HL-60 (cell line): ENCODE data around the gene KAZN.

Source experiments
- CTCF ChIP-seq: IDR thresholded peaks from one replicate; pipeline ENCODE4 v1.5.1; 2011; ENCODE audit warnings: low read length, control low read depth, inconsistent platforms; ENCODE audit not compliant: insufficient read depth
- REST ChIP-seq: IDR thresholded peaks from 2 replicates; pipeline ENCODE4 v1.6.1; 2012; ENCODE audit warnings: low read depth; ENCODE audit not compliant: insufficient replicate concordance

- TF ChIP-seq CTCF, result no peak
- no peak for TF ChIP-seq REST
Measured at GRCh38 chr1:15117671-15118325, 519.3 kb downstream of the KAZN start.
